ENCODE data around the gene TNRC6C.

- no peak for TF ChIP-seq CTCF (optimal IDR thresholded peaks at IDR 0.05 in 1 of 3, IDR thresholded peaks at IDR 0.05 in 1 of 3, conservative IDR thresholded peaks at IDR 0.05 in 1 of 3; ENCODE audit: extremely low read depth in 1 of 3, insufficient read depth in 2 of 3, low read length in 3 of 3)
- TF ChIP-seq EZH2 (IDR thresholded peaks at IDR 0.05; ENCODE audit: low read length), result no peak
Measured at GRCh38 chr17:77952368-77952767, 6.1 kb upstream of the TNRC6C start.

Data from keratinocyte (primary cell).